Measurements from ENCODE around the gene ZFP92.

ZFP92 gene

GRCh38 chrX:153413731-153414130, 2.5 kb downstream of the ZFP92 start:
- in situ Hi-C loops (cut with HindIII; ENCODE audit: low pct_ligation_motif_present, low sequenced_read_pairs) = no loop called here
- Histone ChIP-seq H3K36me3 (replicated peaks) (no peaks in the 10 kb centered on the region), H3K27ac (no peak overlapping the region), H3K4me3 (ENCODE audit: low read depth, low read length) (no peak overlapping the region), H3K27me3 (replicated peaks) (peaks cover 3% of the 10 kb centered on the region)
- no peak for TF ChIP-seq CTCF (IDR thresholded peaks at IDR 0.05; ENCODE audit: low read depth, low read length, missing control alignments)
- no peak for DNase-seq

DNA sequence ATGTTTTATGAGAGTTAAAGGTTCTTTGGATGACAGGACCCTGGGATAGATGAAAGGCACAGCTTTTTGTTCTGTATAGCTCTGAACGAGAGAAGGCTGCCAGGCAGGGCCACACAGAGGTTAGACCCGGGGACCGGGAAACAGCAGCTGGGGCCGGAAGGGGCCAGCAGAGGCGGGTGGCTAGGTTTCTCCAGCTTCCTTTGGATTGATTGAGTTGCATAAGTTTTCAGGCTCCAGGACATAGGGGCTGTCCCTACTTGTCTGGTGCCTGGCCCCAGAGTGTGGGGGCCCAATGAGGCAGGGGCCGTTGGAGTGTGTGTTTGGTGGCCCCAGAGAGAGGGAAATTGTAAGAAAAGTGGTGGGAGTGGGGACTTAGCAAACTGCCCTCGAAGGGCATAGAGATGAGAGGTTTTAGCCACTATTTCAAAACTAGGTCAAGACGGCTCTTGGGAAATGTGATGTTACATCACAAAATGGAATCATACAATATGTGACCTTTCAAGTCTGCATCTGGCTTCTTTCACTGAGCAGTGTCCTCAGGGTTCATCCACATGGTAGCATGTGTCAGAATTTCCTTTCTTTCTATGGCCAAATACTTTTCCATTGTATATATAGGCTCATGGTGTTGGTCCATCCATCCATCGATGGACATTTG, 3.7 kb downstream of the ZFP92 start:
- no peak for DNase-seq

DNA sequence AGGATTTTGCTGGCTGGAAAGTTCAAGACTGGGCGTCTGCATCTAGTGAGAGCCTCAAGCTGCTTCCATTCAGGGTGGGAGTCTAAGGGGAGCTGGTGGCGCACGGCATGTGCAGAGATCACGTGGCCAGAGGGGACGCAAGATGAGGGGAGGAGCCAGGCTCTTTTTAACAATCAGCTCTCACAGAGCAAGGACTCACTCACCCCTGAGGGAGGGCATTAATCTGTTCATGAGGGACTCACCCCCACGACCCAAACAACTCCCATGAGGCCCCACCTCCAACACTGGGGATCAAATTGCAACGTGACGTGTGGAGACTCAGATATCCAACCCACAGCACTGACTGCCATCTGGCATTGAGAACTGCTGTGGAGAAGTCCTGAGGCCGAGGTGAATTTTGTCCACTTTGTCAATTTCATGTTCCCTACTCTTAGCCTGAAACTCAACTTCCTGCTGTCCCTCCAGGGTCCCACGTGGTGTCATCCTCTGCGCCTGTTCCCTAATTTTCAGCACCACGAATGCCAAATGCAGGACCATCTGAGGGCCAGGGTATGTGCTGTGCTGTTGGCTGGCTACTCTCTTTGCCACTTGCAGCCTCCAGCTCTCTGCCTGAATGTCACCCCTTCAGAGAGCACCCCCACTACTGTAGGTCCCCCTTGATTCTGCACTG, 5.6 kb downstream of the ZFP92 start:
- TF ChIP-seq CTCF (IDR thresholded peaks at IDR 0.05; ENCODE audit: low read depth, low read length, missing control alignments) = no peak
- DNase-seq = no peak
- in situ Hi-C loops (cut with HindIII; ENCODE audit: low pct_ligation_motif_present, low sequenced_read_pairs) = no loop called here
- peaks cover 2% of the 10 kb centered on the region for H3K27me3 ChIP-seq (replicated peaks)
- H3K27ac ChIP-seq = no peak overlapping the region
- H3K36me3 ChIP-seq (replicated peaks) = no peaks in the 10 kb centered on the region
- no peak overlapping the region for H3K4me3 ChIP-seq (ENCODE audit: low read depth, low read length)

More for the DNA sequence above, 3.7 kb downstream of the ZFP92 start:
- Histone ChIP-seq H3K27ac (no peak overlapping the region), H3K27me3 (replicated peaks) (peaks cover 3% of the 10 kb centered on the region), H3K4me3 (ENCODE audit: low read depth, low read length) (no peak overlapping the region), H3K36me3 (replicated peaks) (no peaks in the 10 kb centered on the region)
- no peak for TF ChIP-seq CTCF (IDR thresholded peaks at IDR 0.05; ENCODE audit: low read depth, low read length, missing control alignments)
- in situ Hi-C loops (cut with HindIII; ENCODE audit: low pct_ligation_motif_present, low sequenced_read_pairs) = no loop called here

GRCh38 chrX:153417637-153418036, 6.4 kb downstream of the ZFP92 start:
- H3K27me3 ChIP-seq (replicated peaks) = no peaks in the 10 kb centered on the region
- no peak overlapping the region for H3K4me3 ChIP-seq (ENCODE audit: low read depth, low read length)
- H3K36me3 ChIP-seq (replicated peaks) = no peaks in the 10 kb centered on the region
- TF ChIP-seq CTCF (IDR thresholded peaks at IDR 0.05; ENCODE audit: low read depth, low read length, missing control alignments) = no peak
- DNase-seq = no peak
- H3K27ac ChIP-seq = no peak overlapping the region
- in situ Hi-C loops (cut with HindIII; ENCODE audit: low pct_ligation_motif_present, low sequenced_read_pairs) = no loop called here

GRCh38 chrX:153420851-153421599, 9.8 kb downstream of the ZFP92 start:
- DNase-seq = no peak
- Histone ChIP-seq H3K4me3 (ENCODE audit: low read depth, low read length) (no peak overlapping the region), H3K36me3 (replicated peaks) (no peaks in the 10 kb centered on the region), H3K27ac (no peak overlapping the region), H3K27me3 (replicated peaks) (no peaks in the 10 kb centered on the region)
- no peak for TF ChIP-seq CTCF (IDR thresholded peaks at IDR 0.05; ENCODE audit: low read depth, low read length, missing control alignments)
- in situ Hi-C loops (cut with HindIII; ENCODE audit: low pct_ligation_motif_present, low sequenced_read_pairs) = no loop called here

Data from brain microvascular endothelial cell (primary cell).